Fibroblast of lung (primary cell): ENCODE results near the gene CD68. TPM values are rescaled to one million over a fixed set of nuclear protein-coding genes. Genes with fewer than 3 reads are reported as not detected.
A peak's percentile ranks its signal among the peaks of the same experiment; 100 is the strongest.

Experiments used
- DNase-seq, 2 donors: peaks; one replicate each; pipeline versions ENCODE4 v3.0.0 to v3.0.0-alpha.2; 2010; ENCODE audit warnings: low read depth in 2 of 2
- H2AFZ ChIP-seq: 2 replicates; pipeline ENCODE4 v1.5.1; 2012; ENCODE audit warnings: low read length, control low read depth, inconsistent platforms
- H3K27ac ChIP-seq: 2 replicates; pipeline ENCODE4 v1.5.1; 2011; ENCODE audit warnings: low read length, control low read depth; ENCODE audit not compliant: insufficient read depth
- H3K27me3 ChIP-seq: 2 replicates; pipeline ENCODE4 v1.5.1; 2011; ENCODE audit warnings: mild to moderate bottlenecking, low read length; ENCODE audit not compliant: control insufficient read depth, insufficient read depth
- H3K36me3 ChIP-seq: 2 replicates; pipeline ENCODE4 v1.5.1; 2011; ENCODE audit warnings: low read length; ENCODE audit not compliant: control insufficient read depth, insufficient read depth
- H3K4me1 ChIP-seq: 2 replicates; pipeline ENCODE4 v1.5.1; 2011; ENCODE audit warnings: low read length; ENCODE audit not compliant: control insufficient read depth, insufficient read depth; ENCODE audit errors: extremely low read depth
- H3K4me2 ChIP-seq: 2 replicates; pipeline ENCODE4 v1.5.1; 2011; ENCODE audit warnings: low read length, control low read depth; ENCODE audit not compliant: insufficient read depth; ENCODE audit errors: extremely low read depth
- H3K4me3 ChIP-seq, 4 experiments: fragments of 200-600 bp in 1 of 4; sonication (generic) in 1 of 4; replicated peaks in 1 of 4; 2 replicates each; pipeline ENCODE4 v1.5.1; 2011 to 2016; ENCODE audit warnings: low read length in 4 of 4, low read depth in 3 of 4, mild to moderate bottlenecking in 3 of 4, control low read depth in 2 of 4, inconsistent platforms in 1 of 4, mixed read lengths in 1 of 4; ENCODE audit not compliant: insufficient read depth in 1 of 4; ENCODE audit errors: control extremely low read depth in 1 of 4
- H3K79me2 ChIP-seq: 2 replicates; pipeline ENCODE4 v1.5.1; 2012; ENCODE audit warnings: mild to moderate bottlenecking, low read length, inconsistent platforms; ENCODE audit not compliant: control insufficient read depth, insufficient read depth
- H3K9ac ChIP-seq: 2 replicates; pipeline ENCODE4 v1.5.1; 2011; ENCODE audit warnings: mild to moderate bottlenecking, low read length, control low read depth; ENCODE audit not compliant: insufficient read depth
- H3K9me3 ChIP-seq: 2 replicates; pipeline ENCODE4 v1.5.1; 2012; ENCODE audit warnings: low read depth, low read length; ENCODE audit not compliant: control insufficient read depth, insufficient read depth
- H4K20me1 ChIP-seq: 2 replicates; pipeline ENCODE4 v1.5.1; 2011; ENCODE audit warnings: low read length; ENCODE audit not compliant: control insufficient read depth, insufficient read depth; ENCODE audit errors: extremely low read depth
- EZH2 ChIP-seq: IDR thresholded peaks from 2 replicates; pipeline ENCODE4 v1.5.1; 2012; ENCODE audit warnings: low read length, control low read depth, mild to moderate bottlenecking; ENCODE audit errors: missing control alignments
- polyA plus RNA-seq, 2 donors: library from polyadenylated mRNA; depleted of rRNA in 1 of 2; stranded (reverse) in 1 of 2; unstranded in 1 of 2; fragments of >200 nt; gene quantifications; 2 replicates each; pipeline ENCODE4 v1.2.1, GENCODE V29; 2011 to 2012; ENCODE audit warnings: missing spikeins in 1 of 2
- total RNA-seq: library from RNA; depleted of rRNA; stranded (reverse); fragments of >200 nt; gene quantifications from 2 replicates; pipeline ENCODE4 v1.2.1, GENCODE V29; 2014
- TF ChIP-seq, protein P1 (sequence below), 2 donors: IDR thresholded peaks in 1 of 2; conservative IDR thresholded peaks in 1 of 2; 1 replicate in 1 of 2; 2 replicates in 1 of 2; pipeline ENCODE4 v1.5.1; 2011 to 2012; ENCODE audit warnings: low read length in 2 of 2, control low read depth in 1 of 2, inconsistent platforms in 1 of 2, low read depth in 1 of 2, mild to moderate bottlenecking in 1 of 2

The CD68 gene
- total and polyA plus RNA-seq, 2 donors (not counting 1 experiment from before 2014, with no cell fraction given): 29.4 to 90.4 TPM

DNA sequence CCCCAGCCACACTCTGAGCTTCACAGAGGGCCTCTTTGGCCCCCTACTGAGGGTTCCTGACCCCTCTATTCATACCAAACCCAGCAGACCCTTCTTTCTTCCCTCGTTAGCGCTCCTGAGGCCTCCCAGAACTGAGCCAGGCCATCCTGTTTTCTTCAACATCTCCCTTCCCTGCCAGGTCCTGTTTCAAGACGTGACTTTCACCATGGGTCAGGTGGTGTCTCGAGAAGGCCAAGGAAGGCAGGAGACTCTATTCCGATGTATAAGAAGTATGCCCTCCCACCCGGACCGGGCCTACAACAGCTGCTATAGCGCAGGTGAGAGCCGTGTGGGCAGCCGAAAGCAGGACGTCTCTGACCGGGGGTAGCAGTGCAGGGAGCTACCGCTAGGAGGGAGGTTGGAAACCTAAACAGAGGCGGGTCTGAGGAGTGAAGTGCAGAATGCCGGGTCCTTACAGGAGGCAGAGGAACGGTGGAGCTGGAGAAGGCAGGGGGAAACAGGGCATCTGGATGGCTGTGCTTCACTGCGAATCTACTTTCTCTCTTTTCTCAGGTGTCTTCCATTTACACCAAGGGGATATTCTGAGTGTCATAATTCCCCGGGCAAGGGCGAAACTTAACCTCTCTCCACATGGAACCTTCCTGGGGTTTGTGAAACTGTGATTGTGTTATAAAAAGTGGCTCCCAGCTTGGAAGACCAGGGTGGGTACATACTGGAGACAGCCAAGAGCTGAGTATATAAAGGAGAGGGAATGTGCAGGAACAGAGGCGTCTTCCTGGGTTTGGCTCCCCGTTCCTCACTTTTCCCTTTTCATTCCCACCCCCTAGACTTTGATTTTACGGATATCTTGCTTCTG, 19.0 kb upstream of the CD68 start:
- Histone ChIP-seq H3K27me3 (no peaks in the 10 kb centered on the region), H3K4me1 (peaks cover 21% of the 10 kb centered on the region), H3K4me2 (peak overlapping the region; percentile 95), H3K36me3 (peaks cover 17% of the 10 kb centered on the region), H4K20me1 (no peaks in the 10 kb centered on the region), H2AFZ (no peak overlapping the region), H3K79me2 (peaks cover 33% of the 10 kb centered on the region), H3K4me3 (peak overlapping the region in 2 of 4 experiments; percentile 82 to 87), H3K9ac (no peak overlapping the region), H3K27ac (no peak overlapping the region), H3K9me3 (no peaks in the 10 kb centered on the region)
- TF ChIP-seq, protein P1, sequence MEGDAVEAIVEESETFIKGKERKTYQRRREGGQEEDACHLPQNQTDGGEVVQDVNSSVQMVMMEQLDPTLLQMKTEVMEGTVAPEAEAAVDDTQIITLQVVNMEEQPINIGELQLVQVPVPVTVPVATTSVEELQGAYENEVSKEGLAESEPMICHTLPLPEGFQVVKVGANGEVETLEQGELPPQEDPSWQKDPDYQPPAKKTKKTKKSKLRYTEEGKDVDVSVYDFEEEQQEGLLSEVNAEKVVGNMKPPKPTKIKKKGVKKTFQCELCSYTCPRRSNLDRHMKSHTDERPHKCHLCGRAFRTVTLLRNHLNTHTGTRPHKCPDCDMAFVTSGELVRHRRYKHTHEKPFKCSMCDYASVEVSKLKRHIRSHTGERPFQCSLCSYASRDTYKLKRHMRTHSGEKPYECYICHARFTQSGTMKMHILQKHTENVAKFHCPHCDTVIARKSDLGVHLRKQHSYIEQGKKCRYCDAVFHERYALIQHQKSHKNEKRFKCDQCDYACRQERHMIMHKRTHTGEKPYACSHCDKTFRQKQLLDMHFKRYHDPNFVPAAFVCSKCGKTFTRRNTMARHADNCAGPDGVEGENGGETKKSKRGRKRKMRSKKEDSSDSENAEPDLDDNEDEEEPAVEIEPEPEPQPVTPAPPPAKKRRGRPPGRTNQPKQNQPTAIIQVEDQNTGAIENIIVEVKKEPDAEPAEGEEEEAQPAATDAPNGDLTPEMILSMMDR (conservative IDR thresholded peaks at IDR 0.05 in 1 of 2, IDR thresholded peaks at IDR 0.05 in 1 of 2; ENCODE audit: low read depth in 1 of 2, low read length in 2 of 2): peak; percentile 64 to 76
- TF ChIP-seq EZH2: no peak
- peak; percentile 50 to 62 for DNase-seq

GRCh38 chr17:7561028-7561575, 18.3 kb upstream of the CD68 start:
- no peaks in the 10 kb centered on the region for H3K9me3 ChIP-seq
- peak overlapping the region; percentile 64 to 87 (median 84) for H3K4me3 ChIP-seq
- H3K79me2 ChIP-seq: peaks cover 35% of the 10 kb centered on the region
- H2AFZ ChIP-seq: peak overlapping the region; percentile 68
- peak overlapping the region; percentile 86 for H3K9ac ChIP-seq
- no peaks in the 10 kb centered on the region for H4K20me1 ChIP-seq
- no peaks in the 10 kb centered on the region for H3K27me3 ChIP-seq
- DNase-seq: peak; percentile 75 to 77
- peaks cover 21% of the 10 kb centered on the region for H3K4me1 ChIP-seq
- TF ChIP-seq, protein P1 (conservative IDR thresholded peaks at IDR 0.05 in 1 of 2, IDR thresholded peaks at IDR 0.05 in 1 of 2; ENCODE audit: low read depth in 1 of 2, low read length in 2 of 2): peak; percentile 55 to 80
- TF ChIP-seq EZH2: no peak
- H3K36me3 ChIP-seq: peaks cover 19% of the 10 kb centered on the region
- peak overlapping the region; percentile 95 for H3K4me2 ChIP-seq
- H3K27ac ChIP-seq: peak overlapping the region; percentile 80

DNA sequence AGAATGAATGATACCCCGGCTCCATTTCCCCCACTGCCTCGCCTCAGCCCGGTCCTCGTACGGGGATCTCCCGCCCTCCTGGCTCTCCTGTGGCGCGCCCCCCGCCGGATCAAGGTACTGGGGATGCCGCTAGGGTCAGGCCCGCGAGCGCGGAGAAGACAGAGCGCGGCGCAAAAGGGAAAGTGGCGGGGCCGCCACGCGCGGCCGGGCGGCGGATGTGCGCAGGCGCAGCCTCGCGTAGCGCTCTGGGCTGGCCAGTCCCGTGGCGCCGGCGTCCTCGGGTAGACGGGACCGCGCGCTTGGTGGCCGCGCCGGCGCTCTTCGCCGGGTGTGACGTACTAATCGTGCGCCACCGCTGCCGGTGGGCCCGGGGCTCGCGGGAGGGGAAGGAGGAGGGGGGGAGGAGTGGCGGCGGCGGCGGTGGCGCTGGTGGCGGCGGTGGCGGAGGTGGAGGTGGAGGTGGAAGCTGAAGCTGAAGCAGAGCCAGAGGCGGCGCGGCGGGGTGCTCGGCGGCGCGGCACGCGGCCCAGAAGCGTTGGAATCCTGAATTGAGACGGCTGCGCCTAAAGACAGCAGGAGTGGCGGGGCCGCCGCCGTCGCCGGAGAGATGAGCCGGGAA, 17.7 kb upstream of the CD68 start, which contains the start of gene SENP3:
Gene SENP3, plus strand, starts transcription at position 331 of the 619 bp plus-strand sequence. CDS start 1,158 bp downstream, outside the sequence.
- Histone ChIP-seq H2AFZ (peak within 1 kb of the TSS; percentile 68), H3K79me2 (peaks cover 35% of the 10 kb centered on the region), H3K27ac (peak within 1 kb of the TSS; percentile 80), H3K4me1 (peaks cover 21% of the 10 kb centered on the region), H3K4me3 (peak within 1 kb of the TSS; percentile 82 to 87 (median 86)), H3K27me3 (no peaks in the 10 kb centered on the region), H3K9me3 (no peaks in the 10 kb centered on the region), H4K20me1 (no peaks in the 10 kb centered on the region), H3K4me2 (peak within 1 kb of the TSS; percentile 96), H3K36me3 (peaks cover 19% of the 10 kb centered on the region), H3K9ac (peak within 1 kb of the TSS; percentile 86)
- peak; percentile 85 to 91 for DNase-seq
- TF ChIP-seq, protein P1 (conservative IDR thresholded peaks at IDR 0.05 in 1 of 2, IDR thresholded peaks at IDR 0.05 in 1 of 2; ENCODE audit: low read depth in 1 of 2, low read length in 2 of 2): no peak
- no peak for TF ChIP-seq EZH2
